NCI-H524 treated with DMSO at 0.1 percent for 48 hours (cell line): ENCODE results near the gene PAX9.

Experiments
- DNase-seq: peaks from one replicate; lab custom pipeline; 2025; lab: John Stamatoyannopoulos, UW

Gene PAX9

DNA sequence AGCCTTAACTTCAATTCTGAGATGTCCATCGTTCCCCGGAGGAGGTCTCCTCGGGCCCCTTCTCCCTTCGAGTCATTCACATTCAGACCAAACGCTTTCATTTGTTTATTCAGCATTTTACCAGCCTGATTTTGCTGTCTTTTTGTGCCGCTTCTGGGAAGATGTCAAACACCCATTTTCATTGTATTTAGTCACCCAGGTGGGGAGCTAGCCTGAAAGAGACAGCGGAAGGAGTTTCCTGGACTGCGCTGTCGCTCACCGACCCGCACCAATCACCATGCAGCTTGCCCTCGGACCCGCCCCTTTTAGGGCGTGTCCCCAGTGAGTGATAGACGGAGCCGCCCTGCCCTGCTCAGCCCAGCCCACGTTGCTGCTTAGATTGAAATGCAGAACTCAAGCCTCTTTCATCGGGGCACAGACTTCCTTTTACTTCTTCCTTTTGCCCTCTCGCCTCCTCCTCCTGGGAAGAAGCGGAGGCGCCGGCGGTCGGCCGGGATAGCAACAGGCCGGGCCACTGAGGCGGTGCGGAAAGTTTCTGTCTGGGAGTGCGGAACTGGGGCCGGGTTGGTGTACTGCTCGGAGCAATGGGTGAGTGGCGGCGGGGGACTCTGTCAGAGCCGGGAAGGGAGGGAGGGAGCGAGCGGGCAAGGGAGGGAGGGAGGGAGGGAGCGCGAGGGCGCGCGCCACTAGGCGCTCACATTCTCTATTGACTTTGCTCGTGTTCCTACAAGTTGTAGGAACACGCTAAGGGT, at the start of gene PAX9:
PAX9 (plus strand) TSS at position 355 of the 752 bp plus-strand sequence; CDS start at position 585, 230 bp downstream.
- peak; percentile 79 for DNase-seq

DNA sequence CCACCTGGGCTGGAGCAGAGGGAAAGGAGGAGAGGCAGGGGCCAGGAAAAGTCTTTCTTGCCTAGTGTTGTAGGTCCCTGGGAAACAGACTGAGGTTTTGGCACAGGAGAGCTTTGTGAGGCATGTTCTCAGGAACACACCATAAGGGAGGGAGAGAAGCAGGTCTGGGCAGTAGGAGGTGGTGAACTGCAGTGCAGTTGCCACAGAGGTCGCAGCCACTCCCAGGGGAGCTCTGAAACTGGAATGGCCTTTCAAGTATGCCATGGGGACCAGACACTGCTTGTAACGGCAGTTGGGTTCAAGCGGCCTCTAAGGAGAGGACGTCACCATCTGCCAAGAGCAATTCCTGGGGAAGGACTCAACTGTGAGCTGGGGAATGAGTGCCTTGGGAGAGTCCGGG, 43.8 kb upstream of the PAX9 start:
- DNase-seq = no peak

DNA sequence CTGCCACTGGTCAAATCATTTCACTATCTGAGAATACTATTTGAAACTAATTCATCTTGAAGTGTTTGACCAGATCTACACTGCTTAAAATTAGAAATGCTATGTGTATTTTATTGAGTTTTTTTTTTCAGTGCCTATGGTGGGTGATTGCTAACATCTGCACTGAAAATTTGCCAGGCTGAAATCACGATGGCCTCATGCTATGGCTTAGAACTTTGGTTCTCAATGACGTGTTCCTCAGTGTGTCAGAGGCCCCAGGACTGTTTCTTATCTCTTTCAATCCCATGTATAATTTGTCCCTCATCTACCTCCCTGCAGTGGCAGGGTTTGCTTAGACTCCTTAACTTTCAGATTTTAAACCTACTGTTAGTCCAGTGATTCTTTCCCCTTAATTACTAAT, 43.0 kb upstream of the PAX9 start:
- DNase-seq = no peak

DNA sequence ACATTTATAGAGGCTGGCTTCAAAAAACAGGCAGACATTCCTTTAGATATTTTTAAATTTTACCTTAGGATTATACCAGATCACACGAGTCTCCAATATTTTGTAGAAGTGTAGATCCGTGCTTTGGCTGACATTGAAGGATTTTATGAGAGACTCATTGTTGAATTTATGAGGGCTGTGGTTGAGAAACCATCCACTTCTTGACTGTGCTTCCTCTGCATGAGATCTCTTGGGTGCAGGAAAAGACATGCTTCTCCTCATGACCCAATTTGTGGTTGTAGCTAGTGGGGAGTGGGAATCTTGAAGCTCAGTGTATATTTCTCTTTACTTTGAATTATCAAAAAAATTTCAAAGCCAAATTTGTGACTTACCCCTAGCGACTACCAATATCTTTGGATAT, 42.5 kb upstream of the PAX9 start:
- DNase-seq = no peak

DNA sequence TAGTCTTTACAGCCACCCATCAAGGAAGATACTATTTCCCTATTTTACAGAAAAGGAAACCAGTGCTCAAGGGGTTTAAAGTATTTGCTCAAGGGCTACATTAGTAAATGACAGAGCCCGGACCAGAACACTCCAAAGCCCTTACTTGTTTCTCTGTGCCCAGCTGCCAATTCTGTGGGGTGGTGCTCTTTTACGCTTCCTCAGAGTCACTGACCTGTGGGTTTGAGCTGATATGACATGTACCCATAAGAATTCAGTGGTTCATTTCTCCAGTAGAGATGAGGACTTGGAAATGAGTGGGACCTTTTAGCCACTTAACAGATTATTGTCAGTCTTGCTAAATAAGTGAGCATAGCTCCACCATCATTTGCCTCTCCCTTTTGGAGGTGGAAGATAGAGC, 41.8 kb upstream of the PAX9 start:
- no peak for DNase-seq

DNA sequence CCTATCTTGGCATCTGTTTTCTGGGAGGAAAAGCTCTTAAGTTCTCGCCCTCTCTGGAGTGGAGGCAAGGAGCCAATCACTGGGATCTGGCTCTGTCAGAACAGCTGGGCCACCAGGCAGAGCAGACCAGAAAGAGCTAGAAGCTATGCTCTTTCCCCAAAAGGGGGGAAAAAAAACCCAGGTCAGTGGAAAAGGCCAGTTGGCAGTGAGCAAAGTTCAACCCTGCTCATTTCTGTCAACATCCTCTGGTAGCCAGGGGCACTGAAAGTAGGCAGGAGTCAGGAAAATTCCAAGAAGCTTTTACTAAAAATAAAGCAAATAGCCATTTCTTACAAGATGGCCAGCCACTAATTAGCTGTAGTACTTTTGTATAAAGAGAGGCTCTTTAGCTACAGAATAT, 36.6 kb upstream of the PAX9 start:
- DNase-seq = no peak

DNA sequence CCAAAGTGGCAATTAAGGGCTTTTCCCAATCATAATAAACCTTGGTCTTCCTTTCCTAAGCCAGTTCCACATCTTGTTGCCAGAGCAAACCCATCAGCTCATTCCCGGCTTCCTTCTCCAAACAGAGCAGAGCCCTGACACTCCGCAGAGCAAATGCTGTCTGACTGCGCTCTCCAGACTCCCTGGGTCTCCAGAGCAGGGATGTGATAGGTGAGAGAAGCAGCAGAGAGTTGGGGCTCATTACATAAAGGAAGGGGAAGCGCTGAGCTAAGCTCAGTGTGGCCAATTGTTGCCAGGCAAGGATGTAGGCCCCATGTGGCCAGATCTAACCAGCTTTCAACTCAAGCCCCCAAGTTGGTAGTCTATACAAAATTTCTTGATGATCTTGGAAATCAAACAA, 36.2 kb upstream of the PAX9 start:
- no peak for DNase-seq

DNA sequence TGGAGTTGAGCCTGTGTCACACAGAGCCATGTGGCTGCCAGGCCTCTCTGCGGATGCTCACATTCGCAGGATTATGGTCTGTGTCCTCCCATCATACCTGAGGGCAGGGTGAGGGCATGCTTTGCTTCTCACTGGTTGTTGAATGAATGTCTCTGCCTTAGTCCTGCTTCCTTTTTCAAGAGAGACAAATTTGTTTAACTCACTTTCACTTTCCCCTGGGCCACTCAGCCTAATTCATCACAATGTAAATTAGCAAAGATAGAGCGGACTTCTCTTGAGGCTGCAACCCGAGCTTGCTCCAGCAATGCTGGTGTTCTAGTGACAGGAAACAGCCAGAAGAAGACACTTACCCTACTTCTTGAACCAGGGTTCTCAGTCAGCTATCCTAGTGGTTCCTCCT, 35.5 kb upstream of the PAX9 start:
- DNase-seq = no peak

DNA sequence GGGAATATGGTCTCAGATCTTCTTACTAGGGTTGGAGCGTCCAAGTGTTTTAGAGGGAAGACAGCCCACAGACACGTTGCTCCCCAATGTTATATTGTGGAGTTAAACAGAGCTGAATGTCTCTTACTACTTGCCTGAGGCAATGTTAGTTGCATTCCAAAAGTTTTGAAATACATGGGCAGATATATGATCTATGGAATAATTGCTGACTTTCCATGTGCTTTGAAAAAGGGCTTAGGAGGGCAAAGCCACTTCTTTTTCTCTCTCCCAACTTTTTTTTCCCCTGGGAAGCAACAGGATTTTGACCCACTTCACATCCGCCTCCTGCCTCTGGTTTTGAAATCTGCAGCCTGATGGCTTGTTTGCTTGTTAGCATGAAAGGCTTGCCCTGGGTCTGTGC, 33.7 kb upstream of the PAX9 start:
- DNase-seq = no peak

DNA sequence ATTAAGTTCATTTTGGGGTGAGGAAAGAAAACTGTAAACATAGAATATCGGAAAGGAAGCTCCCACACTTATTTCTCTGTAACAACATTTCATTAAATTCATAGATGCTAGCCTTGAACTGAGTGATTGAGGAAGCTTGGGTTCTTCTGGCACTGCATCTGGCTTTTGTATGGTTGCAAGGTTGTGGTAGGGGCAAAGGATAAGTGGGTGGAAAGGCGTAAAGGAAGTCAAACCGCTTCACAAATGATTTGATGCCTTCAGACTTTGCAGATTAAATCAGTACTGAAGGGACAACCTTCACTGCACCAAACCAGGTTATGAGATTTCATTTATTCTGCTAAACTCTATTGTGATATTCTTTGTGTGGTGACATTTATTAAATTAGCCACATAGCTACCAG, 28.1 kb upstream of the PAX9 start:
- no peak for DNase-seq

DNA sequence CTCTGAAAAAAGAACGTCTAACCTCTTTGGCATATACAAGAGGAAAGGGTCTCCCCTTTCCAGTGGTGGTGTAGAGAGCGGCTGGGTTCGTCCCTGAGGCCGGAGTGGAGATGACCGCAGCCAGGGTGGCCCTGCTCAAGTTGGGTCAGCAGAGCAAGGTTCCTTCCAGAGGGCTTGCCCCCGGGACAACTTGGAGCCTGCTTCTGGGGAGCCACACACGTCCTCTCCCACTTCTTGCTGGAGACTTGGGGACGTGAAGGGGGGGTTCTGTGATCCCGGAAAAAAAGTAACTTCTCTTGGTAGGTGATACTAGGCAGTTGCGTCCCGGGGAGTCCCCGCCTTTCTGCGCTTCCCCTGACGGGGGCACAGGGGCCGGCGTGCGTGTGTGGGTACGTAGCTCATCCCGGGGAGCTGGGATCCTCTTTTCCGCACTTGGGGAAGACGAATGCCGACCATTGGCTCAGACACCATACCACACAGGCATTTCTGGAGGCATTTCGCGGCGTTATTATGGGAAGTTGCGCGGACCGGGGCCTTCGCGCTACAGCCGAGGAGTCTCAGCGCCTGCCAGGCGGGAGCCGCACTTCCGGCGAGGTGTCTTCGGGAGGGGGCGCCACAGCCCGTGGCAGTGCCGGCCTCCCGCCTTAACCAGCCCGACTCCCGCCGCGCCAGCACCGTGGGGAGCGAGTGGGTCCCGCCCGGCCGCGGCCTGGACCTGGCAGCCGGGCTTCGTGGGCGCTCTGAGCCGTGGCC, 14.8 kb upstream of the PAX9 start:
- DNase-seq = peak; percentile 34

DNA sequence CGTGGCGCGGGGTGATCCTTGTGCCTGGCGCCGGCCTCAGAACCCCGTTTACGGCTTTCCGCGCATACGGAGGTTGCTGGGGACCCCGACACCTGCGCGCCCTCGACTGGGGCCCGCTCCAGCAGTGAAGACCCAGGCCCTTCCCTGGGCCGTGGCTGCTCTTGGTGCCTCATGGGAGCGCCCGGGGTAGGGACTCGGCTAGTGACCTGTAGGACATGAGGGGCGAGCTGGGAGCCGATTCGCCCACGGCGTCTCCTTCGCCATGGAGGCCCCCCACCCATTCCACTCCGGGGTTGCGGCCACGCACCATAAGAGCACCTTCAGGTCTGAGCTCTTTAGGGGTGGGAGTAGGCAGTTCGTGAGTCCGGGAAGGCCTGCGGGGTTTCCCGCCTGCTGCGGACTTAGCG, 14.2 kb upstream of the PAX9 start:
- DNase-seq = no peak

DNA sequence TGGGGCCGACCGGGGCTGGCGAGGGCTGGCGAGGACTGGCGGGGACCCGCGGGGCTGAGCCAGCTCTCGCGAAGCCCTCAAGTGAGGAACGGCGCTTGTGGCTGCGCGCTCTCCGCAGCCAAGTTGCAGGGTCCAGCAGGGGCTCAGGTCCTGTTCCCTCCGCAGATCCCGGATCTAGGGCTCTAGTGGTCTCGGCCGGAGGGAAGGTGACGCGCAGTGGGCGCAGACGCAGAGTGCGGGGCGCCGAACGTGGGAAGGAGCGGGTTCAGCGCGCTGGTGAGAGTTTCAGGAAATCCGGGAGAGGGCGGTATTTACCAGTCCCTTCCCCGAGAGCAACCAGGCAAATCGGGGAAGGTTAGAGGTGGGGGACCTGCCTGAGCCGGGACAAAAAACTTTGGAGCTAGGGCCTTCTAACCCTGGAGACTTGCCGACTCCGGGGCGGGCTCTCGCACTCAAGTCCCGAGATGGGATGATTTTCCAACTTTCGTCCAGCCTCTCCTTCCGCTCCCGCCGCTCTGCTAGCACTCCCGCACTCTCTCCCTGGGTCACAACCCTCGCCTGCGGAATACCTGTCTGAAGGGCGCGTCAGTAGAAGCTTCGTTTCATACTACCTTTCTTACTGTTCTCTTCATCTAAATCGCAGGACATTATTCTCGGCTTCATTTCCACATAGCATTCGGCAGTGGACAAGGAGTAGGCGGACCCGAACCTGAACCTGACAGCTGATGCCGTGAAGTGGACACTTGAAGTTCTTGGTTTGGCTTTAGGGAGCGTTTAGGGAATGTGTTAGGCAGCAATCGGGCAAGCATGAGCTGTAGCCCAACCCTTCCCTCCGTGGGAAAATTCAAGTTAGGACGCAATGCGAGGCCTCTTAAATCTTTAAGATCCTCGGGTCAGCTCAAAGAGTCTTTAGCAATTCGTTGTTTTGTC, 13.6 kb upstream of the PAX9 start:
- peak; percentile 33 for DNase-seq

DNA sequence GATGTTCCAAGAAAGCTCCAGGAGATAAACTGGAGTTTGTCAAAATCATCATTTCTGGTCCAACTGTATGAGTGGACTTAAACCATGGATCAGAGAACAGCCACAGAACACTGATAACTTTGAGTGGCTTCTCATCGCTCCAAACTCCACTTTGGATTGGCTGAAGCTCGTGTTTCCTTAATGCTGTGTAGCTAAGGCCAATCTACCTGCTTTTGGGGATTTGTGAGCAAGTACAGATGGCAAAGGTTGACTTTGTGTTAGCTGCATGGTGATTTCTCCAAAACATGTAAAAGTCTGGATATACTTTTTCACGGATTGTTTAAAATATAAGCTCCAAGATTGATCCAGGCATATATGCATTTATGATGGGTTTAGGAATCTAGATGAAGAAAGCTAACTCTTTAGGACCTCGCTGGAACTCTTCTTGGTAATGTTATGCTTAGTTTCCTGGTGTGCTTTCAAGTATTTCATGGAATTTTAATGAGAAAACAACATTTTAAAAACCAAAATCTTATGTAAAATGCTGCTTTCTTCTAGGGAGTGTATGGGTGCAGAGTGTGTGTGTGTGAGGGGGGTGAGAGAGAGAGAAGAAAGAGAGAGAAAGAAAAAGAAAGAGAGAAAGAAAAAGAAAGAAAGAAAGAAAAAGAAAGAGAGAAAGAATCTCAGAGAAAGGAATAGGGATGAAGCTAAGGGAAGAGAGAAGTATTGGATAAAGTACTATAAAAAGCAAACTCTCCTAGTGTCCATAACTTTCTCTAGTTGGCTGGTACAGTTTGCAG, 11.6 kb upstream of the PAX9 start:
- DNase-seq = no peak

DNA sequence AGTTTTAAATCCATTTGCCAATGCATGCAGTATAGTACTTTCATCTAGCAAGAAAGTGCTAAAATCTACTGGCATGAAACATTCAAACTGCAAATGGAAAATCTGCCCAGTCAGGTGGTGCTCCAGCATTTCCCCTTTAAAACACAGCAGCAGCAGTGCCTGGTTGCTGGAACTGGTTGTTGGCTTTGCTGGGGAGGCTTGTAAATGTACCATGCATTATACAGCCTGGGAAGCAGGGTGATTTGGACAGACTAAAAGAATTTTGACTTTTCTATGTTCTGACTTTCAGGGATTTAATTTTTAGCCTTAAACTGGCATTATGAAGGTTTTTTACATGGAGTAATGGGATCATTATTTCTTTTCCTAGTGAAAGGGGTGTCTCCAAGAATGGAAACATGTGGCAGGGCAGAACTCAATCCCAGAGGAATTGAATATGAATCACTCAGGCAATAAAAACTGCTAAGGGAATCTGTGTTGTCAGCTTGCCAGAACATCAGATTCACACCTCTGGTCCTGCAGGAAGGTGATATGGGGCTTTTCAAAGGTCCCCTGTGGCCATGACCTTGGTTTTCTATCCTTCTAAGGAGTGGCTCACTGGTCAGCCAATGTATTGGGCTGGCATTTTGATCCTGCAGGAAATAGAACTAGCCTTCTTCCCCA, 9.0 kb upstream of the PAX9 start:
- no peak for DNase-seq

DNA sequence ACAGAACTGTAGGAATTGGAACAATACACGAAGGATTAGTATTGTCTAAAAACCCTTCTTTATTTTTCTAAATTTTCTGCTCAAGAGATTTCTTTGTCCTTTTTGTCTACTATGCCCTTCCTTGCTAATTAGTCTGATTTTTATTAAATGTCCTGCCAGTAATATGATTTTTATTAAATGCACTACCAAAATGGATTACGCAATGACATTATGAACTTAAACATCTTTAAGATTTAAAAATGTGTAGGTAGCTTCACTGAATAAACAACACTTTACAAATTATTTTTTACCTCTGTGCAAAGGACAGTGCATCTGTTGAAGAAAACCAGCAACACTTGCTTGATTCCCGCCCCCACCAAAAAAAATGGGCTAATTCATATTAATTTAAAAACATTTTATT, 8.2 kb upstream of the PAX9 start:
- no peak for DNase-seq

DNA sequence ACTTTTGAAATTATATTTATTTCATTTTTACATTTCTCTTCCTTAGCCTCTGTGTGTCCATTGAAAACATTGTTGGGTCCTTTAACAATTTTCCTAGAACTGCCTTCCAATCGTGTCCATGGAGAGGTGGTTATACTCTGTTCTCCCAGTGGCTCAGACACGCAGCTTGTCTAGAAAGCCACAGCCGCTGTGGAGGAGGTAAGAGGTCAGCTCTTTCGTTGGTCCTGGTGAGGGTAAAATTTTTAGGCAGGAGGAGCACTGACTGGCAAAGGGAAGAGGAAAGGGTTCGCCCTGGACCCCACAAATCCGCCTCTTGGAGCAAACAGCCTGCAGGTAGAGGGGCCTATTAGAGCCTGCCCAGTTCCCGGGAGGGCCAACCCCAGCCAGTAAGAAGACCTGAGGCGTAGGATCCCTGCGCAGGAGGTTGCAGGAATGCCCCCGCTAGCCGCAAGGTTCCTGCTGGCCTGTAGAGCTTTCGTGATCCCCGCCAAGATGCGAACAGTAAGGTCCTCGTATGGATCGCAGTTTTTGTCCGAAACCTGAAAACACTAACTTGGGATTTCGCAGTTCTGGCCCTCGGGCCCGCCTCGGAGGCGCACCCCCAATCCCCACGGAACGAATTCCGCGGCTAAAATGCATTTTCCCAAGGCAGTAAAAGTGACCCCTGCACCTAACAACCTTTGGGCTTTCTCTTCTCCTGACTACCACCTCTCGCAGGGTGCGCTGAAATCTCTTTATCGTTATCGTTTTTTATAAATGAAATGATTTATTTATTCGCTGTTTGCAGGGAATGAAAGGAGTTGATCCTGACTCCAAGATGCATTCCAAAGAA, 7.5 kb upstream of the PAX9 start:
- no peak for DNase-seq

DNA sequence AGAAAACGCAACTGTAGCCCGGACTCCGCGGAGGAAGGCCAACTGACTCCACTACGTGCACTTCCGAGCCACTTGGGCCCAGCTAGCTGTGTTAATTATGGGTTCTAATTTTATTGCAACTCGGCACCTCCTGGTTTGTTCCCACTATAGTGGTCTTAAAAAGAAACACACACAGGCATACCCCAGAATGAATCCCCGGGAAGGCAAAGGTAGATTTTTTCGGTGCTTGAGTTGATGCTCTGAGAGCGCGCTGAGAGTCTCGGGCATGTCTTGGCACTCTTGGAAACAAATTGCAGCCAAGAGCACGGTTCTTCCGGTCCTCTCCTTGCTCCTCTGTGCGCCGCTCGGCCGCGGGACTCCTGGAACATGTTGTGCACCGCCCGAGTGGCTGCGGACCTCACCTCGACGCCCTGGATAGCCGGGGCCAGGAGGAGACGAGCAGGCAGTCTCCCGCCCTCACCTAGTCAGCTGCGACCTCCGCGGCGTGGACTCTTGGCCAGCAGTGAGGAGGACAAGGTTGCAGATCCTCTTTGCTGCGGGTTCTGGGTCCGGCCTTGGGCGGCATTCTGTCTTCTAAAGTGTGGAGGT, 6.8 kb upstream of the PAX9 start:
- no peak for DNase-seq

DNA sequence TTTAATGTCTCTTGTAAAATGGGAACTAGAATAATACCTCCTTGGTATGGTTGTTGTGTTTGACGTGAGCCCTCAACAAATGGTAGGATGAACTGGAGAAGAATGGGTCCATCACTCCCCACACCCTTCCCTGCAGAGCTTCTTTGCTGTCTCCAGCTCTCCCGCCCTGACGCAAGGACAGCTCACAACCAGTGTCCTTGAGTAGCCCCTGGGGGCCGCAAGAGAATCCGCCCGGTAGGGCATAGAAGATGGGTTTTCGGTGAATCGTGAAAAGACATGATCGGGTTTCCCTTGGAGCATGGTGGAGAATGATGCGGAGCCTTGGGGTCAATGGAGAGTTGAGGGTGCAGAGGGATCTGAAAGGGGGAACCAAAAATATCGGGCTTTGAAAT, 6.1 kb upstream of the PAX9 start:
- no peak for DNase-seq
